ENCODE results near the gene APCDD1.
"Not testable (repeated sequence)": the region's sequence is repeated elsewhere in the genome, so short reads cannot be mapped to it uniquely, and the experiment has no call there.

APCDD1 gene

GRCh38 chr18:10528439-10528838, 74.0 kb downstream of the APCDD1 start:
- no peaks in the 10 kb centered on the region for H3K27me3 ChIP-seq (ENCODE audit: control insufficient read depth, insufficient read depth, low read length)
- H3K36me3 ChIP-seq (ENCODE audit: control insufficient read depth, insufficient read depth, low read length): no peaks in the 10 kb centered on the region; the same call in 1 of the 2 replicates
- H3K9ac ChIP-seq (ENCODE audit: low read depth, low read length): no peak overlapping the region
- H3K4me1 ChIP-seq (ENCODE audit: control insufficient read depth, insufficient read depth, low read length): peaks cover 12% of the 10 kb centered on the region
- no peak overlapping the region for H3K4me3 ChIP-seq (ENCODE audit: low read depth, low read length)
- H3K27ac ChIP-seq (ENCODE audit: low read depth, low read length): no peak overlapping the region
- H3K9me3 ChIP-seq (ENCODE audit: control insufficient read depth, insufficient read depth, low read length): no peaks in the 10 kb centered on the region

GRCh38 chr18:10530002-10530401, 75.6 kb downstream of the APCDD1 start:
- Histone ChIP-seq H3K4me3 (ENCODE audit: low read depth, low read length) (no peak overlapping the region), H3K9ac (ENCODE audit: low read depth, low read length) (no peak overlapping the region), H3K4me1 (ENCODE audit: control insufficient read depth, insufficient read depth, low read length) (peaks cover 7% of the 10 kb centered on the region), H3K36me3 (ENCODE audit: control insufficient read depth, insufficient read depth, low read length) (peaks cover 7% of the 10 kb centered on the region), H3K9me3 (ENCODE audit: control insufficient read depth, insufficient read depth, low read length) (no peaks in the 10 kb centered on the region), H3K27me3 (ENCODE audit: control insufficient read depth, insufficient read depth, low read length) (no peaks in the 10 kb centered on the region), H3K27ac (ENCODE audit: low read depth, low read length) (no peak overlapping the region)

- H3K27ac ChIP-seq (ENCODE audit: low read depth, low read length): no peak overlapping the region
- H3K9ac ChIP-seq (ENCODE audit: low read depth, low read length): no peak overlapping the region
- H3K27me3 ChIP-seq (ENCODE audit: control insufficient read depth, insufficient read depth, low read length): no peaks in the 10 kb centered on the region
- no peaks in the 10 kb centered on the region for H3K9me3 ChIP-seq (ENCODE audit: control insufficient read depth, insufficient read depth, low read length)
- no peak overlapping the region for H3K4me3 ChIP-seq (ENCODE audit: low read depth, low read length)
- peaks cover 7% of the 10 kb centered on the region for H3K36me3 ChIP-seq (ENCODE audit: control insufficient read depth, insufficient read depth, low read length)
- peaks cover 4% of the 10 kb centered on the region; the same call in 1 of the 2 replicates for H3K4me1 ChIP-seq (ENCODE audit: control insufficient read depth, insufficient read depth, low read length)
These were observed 76.4 kb downstream of the APCDD1 start for GRCh38 chr18:10530852-10531251.

GRCh38 chr18:10533111-10533510, 78.7 kb downstream of the APCDD1 start:
- Histone ChIP-seq H3K36me3 (ENCODE audit: control insufficient read depth, insufficient read depth, low read length) (peaks cover 7% of the 10 kb centered on the region), H3K9ac (ENCODE audit: low read depth, low read length) (no peak overlapping the region), H3K9me3 (ENCODE audit: control insufficient read depth, insufficient read depth, low read length) (no peaks in the 10 kb centered on the region), H3K4me1 (ENCODE audit: control insufficient read depth, insufficient read depth, low read length) (no peaks in the 10 kb centered on the region), H3K27ac (ENCODE audit: low read depth, low read length) (no peak overlapping the region), H3K27me3 (ENCODE audit: control insufficient read depth, insufficient read depth, low read length) (no peaks in the 10 kb centered on the region), H3K4me3 (ENCODE audit: low read depth, low read length) (no peak overlapping the region)

- Histone ChIP-seq H3K27ac (ENCODE audit: low read depth, low read length) (no peak overlapping the region), H3K9ac (ENCODE audit: low read depth, low read length) (no peak overlapping the region), H3K36me3 (ENCODE audit: control insufficient read depth, insufficient read depth, low read length) (peaks cover 35% of the 10 kb centered on the region), H3K9me3 (ENCODE audit: control insufficient read depth, insufficient read depth, low read length) (no peaks in the 10 kb centered on the region), H3K27me3 (ENCODE audit: control insufficient read depth, insufficient read depth, low read length) (no peaks in the 10 kb centered on the region), H3K4me1 (ENCODE audit: control insufficient read depth, insufficient read depth, low read length) (no peaks in the 10 kb centered on the region), H3K4me3 (ENCODE audit: low read depth, low read length) (no peak overlapping the region)
These were observed 81.8 kb downstream of the APCDD1 start for GRCh38 chr18:10536280-10536679.

GRCh38 chr18:10537765-10538164, 83.3 kb downstream of the APCDD1 start:
- no peak overlapping the region for H3K4me3 ChIP-seq (ENCODE audit: low read depth, low read length)
- H3K27me3 ChIP-seq (ENCODE audit: control insufficient read depth, insufficient read depth, low read length): no peaks in the 10 kb centered on the region
- no peaks in the 10 kb centered on the region for H3K4me1 ChIP-seq (ENCODE audit: control insufficient read depth, insufficient read depth, low read length)
- H3K9me3 ChIP-seq (ENCODE audit: control insufficient read depth, insufficient read depth, low read length): no peaks in the 10 kb centered on the region
- H3K27ac ChIP-seq (ENCODE audit: low read depth, low read length): no peak overlapping the region
- H3K36me3 ChIP-seq (ENCODE audit: control insufficient read depth, insufficient read depth, low read length): peaks cover 46% of the 10 kb centered on the region
- H3K9ac ChIP-seq (ENCODE audit: low read depth, low read length): no peak overlapping the region

- H3K36me3 ChIP-seq (ENCODE audit: control insufficient read depth, insufficient read depth, low read length): peaks cover 49% of the 10 kb centered on the region
- not testable (repeated sequence) for H3K9ac ChIP-seq (ENCODE audit: low read depth, low read length); H3K27ac ChIP-seq (ENCODE audit: low read depth, low read length); H3K4me3 ChIP-seq (ENCODE audit: low read depth, low read length); H3K27me3 ChIP-seq (ENCODE audit: control insufficient read depth, insufficient read depth, low read length); H3K9me3 ChIP-seq (ENCODE audit: control insufficient read depth, insufficient read depth, low read length); H3K4me1 ChIP-seq (ENCODE audit: control insufficient read depth, insufficient read depth, low read length)
These were observed 84.7 kb downstream of the APCDD1 start for GRCh38 chr18:10539124-10539523.
